SK-N-SH treated with all-trans-retinoic acid at 6 μM for 48 hours (cell line): Measurements from ENCODE around the gene TTLL7.

Experiments
- ARNTL ChIP-seq: fragments of 450-650 bp; formaldehyde crosslinking; IDR thresholded peaks from 2 replicates; pipeline ENCODE4 v1.5.0; 2020; ENCODE audit warnings: low read depth, mild to moderate bottlenecking, moderate library complexity, borderline replicate concordance
- BACH2 ChIP-seq: fragments of 250-450 bp; sonication (Bioruptor Pico); IDR thresholded peaks from 2 replicates; pipeline ENCODE4 v1.9.0; 2021; ENCODE audit warnings: mild to moderate bottlenecking, borderline replicate concordance
- CSDC2 ChIP-seq: fragments of 250-450 bp; sonication (Bioruptor Pico); IDR thresholded peaks from 2 replicates; pipeline ENCODE4 v1.5.0; 2020; ENCODE audit warnings: mild to moderate bottlenecking, moderate library complexity
- PPARA ChIP-seq: fragments of 250-450 bp; sonication (Bioruptor Pico); IDR thresholded peaks from 2 replicates; pipeline ENCODE4 v1.5.0; 2020; ENCODE audit warnings: mild to moderate bottlenecking, borderline replicate concordance
- RARB ChIP-seq: fragments of 250-450 bp; sonication (Bioruptor Pico); IDR thresholded peaks from 2 replicates; pipeline ENCODE4 v1.8.0; 2021; ENCODE audit warnings: mild to moderate bottlenecking, moderate library complexity
- TOX ChIP-seq: fragments of 250-450 bp; sonication (Bioruptor Pico); IDR thresholded peaks from 2 replicates; pipeline ENCODE4 v1.8.0; 2021; ENCODE audit warnings: mild to moderate bottlenecking, moderate library complexity, borderline replicate concordance
- ZC3H10 ChIP-seq: fragments of 250-450 bp; sonication (Bioruptor Pico); IDR thresholded peaks from 2 replicates; pipeline ENCODE4 v1.5.1; 2021; ENCODE audit warnings: mild to moderate bottlenecking, moderate library complexity
- ZFP30 ChIP-seq: fragments of 450-650 bp; formaldehyde crosslinking; IDR thresholded peaks from 2 replicates; pipeline ENCODE4 v1.5.0; 2022; ENCODE audit warnings: mild to moderate bottlenecking, moderate library complexity
- ZNF70 ChIP-seq: fragments of 450-650 bp; formaldehyde crosslinking; IDR thresholded peaks from 2 replicates; pipeline ENCODE4 v1.5.0; 2020; ENCODE audit warnings: mild to moderate bottlenecking, moderate library complexity
- TF ChIP-seq, protein P1 (sequence below): fragments of 250-450 bp; sonication (Bioruptor Pico); IDR thresholded peaks from 2 replicates; pipeline ENCODE4 v1.8.0; 2020; ENCODE audit warnings: mild to moderate bottlenecking, moderate library complexity, borderline replicate concordance
- TF ChIP-seq, protein P2 (sequence below): fragments of 250-450 bp; sonication (Bioruptor Pico); IDR thresholded peaks from 2 replicates; pipeline ENCODE4 v1.5.1; 2020; ENCODE audit warnings: low read depth, mild to moderate bottlenecking, moderate library complexity
- TF ChIP-seq, protein P3 (sequence below): fragments of 250-450 bp; sonication (Bioruptor Pico); IDR thresholded peaks from 2 replicates; pipeline ENCODE4 v1.5.0; 2020; ENCODE audit warnings: mild to moderate bottlenecking, moderate library complexity

DNA sequence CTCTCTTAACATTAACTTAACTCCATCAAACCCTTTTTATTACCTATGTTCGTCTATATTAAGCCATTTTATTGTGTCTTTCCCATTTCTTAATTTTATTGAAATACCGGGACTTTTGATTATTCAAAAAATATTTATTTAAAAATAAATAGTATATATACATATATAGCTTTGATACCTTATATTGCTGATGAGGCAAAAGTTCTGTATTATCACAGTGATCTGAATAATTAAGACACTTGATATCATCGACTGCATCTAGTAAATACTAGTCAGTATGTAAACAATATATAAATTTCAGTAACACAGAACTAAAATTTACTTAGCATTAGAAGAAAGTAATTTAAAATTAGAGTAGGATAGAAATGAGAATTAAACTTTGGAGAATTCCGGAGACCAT, 22.0 kb downstream of the TTLL7 start:
- TF ChIP-seq ARNTL (CRISPR knock-in tag) (no peak), RARB (CRISPR knock-in tag) (no peak), ZFP30 (CRISPR knock-in tag) (no peak), ZC3H10 (CRISPR knock-in tag) (no peak), PPARA (CRISPR knock-in tag) (no peak), TOX (no peak), CSDC2 (no peak), ZNF70 (CRISPR knock-in tag) (no peak), BACH2 (no peak)
- TF ChIP-seq, protein P1, sequence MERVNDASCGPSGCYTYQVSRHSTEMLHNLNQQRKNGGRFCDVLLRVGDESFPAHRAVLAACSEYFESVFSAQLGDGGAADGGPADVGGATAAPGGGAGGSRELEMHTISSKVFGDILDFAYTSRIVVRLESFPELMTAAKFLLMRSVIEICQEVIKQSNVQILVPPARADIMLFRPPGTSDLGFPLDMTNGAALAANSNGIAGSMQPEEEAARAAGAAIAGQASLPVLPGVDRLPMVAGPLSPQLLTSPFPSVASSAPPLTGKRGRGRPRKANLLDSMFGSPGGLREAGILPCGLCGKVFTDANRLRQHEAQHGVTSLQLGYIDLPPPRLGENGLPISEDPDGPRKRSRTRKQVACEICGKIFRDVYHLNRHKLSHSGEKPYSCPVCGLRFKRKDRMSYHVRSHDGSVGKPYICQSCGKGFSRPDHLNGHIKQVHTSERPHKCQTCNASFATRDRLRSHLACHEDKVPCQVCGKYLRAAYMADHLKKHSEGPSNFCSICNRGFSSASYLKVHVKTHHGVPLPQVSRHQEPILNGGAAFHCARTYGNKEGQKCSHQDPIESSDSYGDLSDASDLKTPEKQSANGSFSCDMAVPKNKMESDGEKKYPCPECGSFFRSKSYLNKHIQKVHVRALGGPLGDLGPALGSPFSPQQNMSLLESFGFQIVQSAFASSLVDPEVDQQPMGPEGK (CRISPR knock-in tag): no peak
- TF ChIP-seq, protein P2, sequence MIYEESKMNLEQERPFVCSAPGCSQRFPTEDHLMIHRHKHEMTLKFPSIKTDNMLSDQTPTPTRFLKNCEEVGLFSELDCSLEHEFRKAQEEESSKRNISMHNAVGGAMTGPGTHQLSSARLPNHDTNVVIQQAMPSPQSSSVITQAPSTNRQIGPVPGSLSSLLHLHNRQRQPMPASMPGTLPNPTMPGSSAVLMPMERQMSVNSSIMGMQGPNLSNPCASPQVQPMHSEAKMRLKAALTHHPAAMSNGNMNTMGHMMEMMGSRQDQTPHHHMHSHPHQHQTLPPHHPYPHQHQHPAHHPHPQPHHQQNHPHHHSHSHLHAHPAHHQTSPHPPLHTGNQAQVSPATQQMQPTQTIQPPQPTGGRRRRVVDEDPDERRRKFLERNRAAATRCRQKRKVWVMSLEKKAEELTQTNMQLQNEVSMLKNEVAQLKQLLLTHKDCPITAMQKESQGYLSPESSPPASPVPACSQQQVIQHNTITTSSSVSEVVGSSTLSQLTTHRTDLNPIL (CRISPR knock-in tag): no peak
- TF ChIP-seq, protein P3, sequence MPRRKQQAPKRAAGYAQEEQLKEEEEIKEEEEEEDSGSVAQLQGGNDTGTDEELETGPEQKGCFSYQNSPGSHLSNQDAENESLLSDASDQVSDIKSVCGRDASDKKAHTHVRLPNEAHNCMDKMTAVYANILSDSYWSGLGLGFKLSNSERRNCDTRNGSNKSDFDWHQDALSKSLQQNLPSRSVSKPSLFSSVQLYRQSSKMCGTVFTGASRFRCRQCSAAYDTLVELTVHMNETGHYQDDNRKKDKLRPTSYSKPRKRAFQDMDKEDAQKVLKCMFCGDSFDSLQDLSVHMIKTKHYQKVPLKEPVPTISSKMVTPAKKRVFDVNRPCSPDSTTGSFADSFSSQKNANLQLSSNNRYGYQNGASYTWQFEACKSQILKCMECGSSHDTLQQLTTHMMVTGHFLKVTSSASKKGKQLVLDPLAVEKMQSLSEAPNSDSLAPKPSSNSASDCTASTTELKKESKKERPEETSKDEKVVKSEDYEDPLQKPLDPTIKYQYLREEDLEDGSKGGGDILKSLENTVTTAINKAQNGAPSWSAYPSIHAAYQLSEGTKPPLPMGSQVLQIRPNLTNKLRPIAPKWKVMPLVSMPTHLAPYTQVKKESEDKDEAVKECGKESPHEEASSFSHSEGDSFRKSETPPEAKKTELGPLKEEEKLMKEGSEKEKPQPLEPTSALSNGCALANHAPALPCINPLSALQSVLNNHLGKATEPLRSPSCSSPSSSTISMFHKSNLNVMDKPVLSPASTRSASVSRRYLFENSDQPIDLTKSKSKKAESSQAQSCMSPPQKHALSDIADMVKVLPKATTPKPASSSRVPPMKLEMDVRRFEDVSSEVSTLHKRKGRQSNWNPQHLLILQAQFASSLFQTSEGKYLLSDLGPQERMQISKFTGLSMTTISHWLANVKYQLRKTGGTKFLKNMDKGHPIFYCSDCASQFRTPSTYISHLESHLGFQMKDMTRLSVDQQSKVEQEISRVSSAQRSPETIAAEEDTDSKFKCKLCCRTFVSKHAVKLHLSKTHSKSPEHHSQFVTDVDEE (CRISPR knock-in tag): no peak
